ENCODE data around the gene SAMD3.
A peak's percentile ranks its signal among the peaks of the same experiment; 100 is the strongest.

Gene SAMD3

GRCh38 chr6:130127195-130127594 lies 95.6 kb downstream of the SAMD3 start:
- Histone ChIP-seq H3K79me2 (ENCODE audit: low read length) (no peaks in the 10 kb centered on the region), H3K4me3 (ENCODE audit: low read length) (no peak overlapping the region), H4K20me1 (ENCODE audit: insufficient read depth, low read length) (no peaks in the 10 kb centered on the region), H3K27me3 (ENCODE audit: low read depth, low read length) (no peaks in the 10 kb centered on the region), H3K4me1 (ENCODE audit: low read length) (no peaks in the 10 kb centered on the region), H3K27ac (ENCODE audit: low read length) (no peak overlapping the region), H3K9me3 (ENCODE audit: insufficient read depth, low read length) (no peaks in the 10 kb centered on the region), H3K9ac (ENCODE audit: low read length) (no peak overlapping the region), H3K36me3 (replicated peaks; ENCODE audit: low read depth, low read length) (no peaks in the 10 kb centered on the region), H2AFZ (ENCODE audit: low read depth, low read length) (no peak overlapping the region), H3K4me2 (ENCODE audit: low read length) (no peak overlapping the region)
- no peak for TF ChIP-seq EZH2phosphoT487 (IDR thresholded peaks at IDR 0.05; ENCODE audit: low read depth)
- TF ChIP-seq CTCF (IDR thresholded peaks at IDR 0.05; ENCODE audit: low read depth, low read length), result no peak

DNA sequence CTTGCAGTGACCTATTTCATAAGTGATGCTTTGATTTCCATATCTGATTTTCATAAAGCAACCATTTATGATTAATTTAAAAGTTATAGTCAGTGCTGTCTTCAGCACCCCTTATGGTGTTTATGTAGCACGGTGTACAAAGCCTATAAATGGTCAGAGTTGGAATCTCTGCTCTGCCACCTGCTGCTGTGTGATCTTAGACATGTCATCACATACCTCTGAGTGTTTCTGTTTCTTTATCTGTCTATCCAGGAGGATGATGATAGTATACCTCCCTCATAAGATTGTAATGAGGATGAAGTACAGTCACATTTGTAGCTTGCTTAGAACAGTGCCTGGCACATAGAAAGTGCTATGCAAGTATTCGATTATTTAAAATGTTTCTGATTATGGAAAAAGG lies 100.5 kb downstream of the SAMD3 start:
- H3K4me2 ChIP-seq (ENCODE audit: low read length), result no peak overlapping the region
- H2AFZ ChIP-seq (ENCODE audit: low read depth, low read length), result no peak overlapping the region
- no peaks in the 10 kb centered on the region for H4K20me1 ChIP-seq (ENCODE audit: insufficient read depth, low read length)
- H3K9ac ChIP-seq (ENCODE audit: low read length), result no peak overlapping the region
- no peaks in the 10 kb centered on the region for H3K27me3 ChIP-seq (ENCODE audit: low read depth, low read length)
- TF ChIP-seq EZH2phosphoT487 (IDR thresholded peaks at IDR 0.05; ENCODE audit: low read depth) (no peak), CTCF (IDR thresholded peaks at IDR 0.05; ENCODE audit: low read depth, low read length) (no peak)
- no peaks in the 10 kb centered on the region for H3K79me2 ChIP-seq (ENCODE audit: low read length)
- no peak overlapping the region for H3K27ac ChIP-seq (ENCODE audit: low read length)
- no peaks in the 10 kb centered on the region for H3K9me3 ChIP-seq (ENCODE audit: insufficient read depth, low read length)
- H3K4me1 ChIP-seq (ENCODE audit: low read length), result peaks cover 17% of the 10 kb centered on the region
- H3K36me3 ChIP-seq (replicated peaks; ENCODE audit: low read depth, low read length), result no peaks in the 10 kb centered on the region
- H3K4me3 ChIP-seq (ENCODE audit: low read length), result no peak overlapping the region

- no peak overlapping the region for H2AFZ ChIP-seq (ENCODE audit: low read depth, low read length)
- no peaks in the 10 kb centered on the region for H3K27me3 ChIP-seq (ENCODE audit: low read depth, low read length)
- no peak overlapping the region for H3K27ac ChIP-seq (ENCODE audit: low read length)
- no peak overlapping the region for H3K9ac ChIP-seq (ENCODE audit: low read length)
- peak overlapping the region; percentile 49 for H3K4me2 ChIP-seq (ENCODE audit: low read length)
- no peaks in the 10 kb centered on the region for H3K9me3 ChIP-seq (ENCODE audit: insufficient read depth, low read length)
- peaks cover 27% of the 10 kb centered on the region for H3K4me1 ChIP-seq (ENCODE audit: low read length)
- no peaks in the 10 kb centered on the region for H3K79me2 ChIP-seq (ENCODE audit: low read length)
- no peaks in the 10 kb centered on the region for H4K20me1 ChIP-seq (ENCODE audit: insufficient read depth, low read length)
- H3K36me3 ChIP-seq (replicated peaks; ENCODE audit: low read depth, low read length), result no peaks in the 10 kb centered on the region
- no peak overlapping the region for H3K4me3 ChIP-seq (ENCODE audit: low read length)
- TF ChIP-seq CTCF (IDR thresholded peaks at IDR 0.05; ENCODE audit: low read depth, low read length) (no peak), EZH2phosphoT487 (IDR thresholded peaks at IDR 0.05; ENCODE audit: low read depth) (no peak)
Observed at GRCh38 chr6:130120731-130121130, 102.0 kb downstream of the SAMD3 start.

DNA sequence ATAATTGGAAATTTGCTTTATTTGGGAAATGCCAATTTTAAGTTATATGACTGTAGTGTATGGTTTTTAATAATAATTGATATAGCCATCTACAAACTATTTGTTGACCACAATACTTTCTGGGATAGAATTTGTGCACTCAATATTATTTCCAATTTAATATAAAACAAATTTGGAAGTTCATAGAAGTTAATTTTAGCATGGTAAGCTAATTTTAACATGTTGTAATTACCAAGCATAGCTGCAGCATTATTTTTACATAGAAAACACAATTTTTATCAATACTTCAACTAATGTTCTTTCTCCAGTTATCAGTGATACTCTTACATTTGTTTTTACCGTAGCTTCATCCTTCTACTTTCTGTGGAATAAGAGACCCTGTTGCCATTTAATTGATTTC lies 103.5 kb downstream of the SAMD3 start:
- TF ChIP-seq EZH2phosphoT487 (IDR thresholded peaks at IDR 0.05; ENCODE audit: low read depth) (no peak), CTCF (IDR thresholded peaks at IDR 0.05; ENCODE audit: low read depth, low read length) (no peak)
- Histone ChIP-seq H3K9me3 (ENCODE audit: insufficient read depth, low read length) (no peaks in the 10 kb centered on the region), H3K36me3 (replicated peaks; ENCODE audit: low read depth, low read length) (no peaks in the 10 kb centered on the region), H4K20me1 (ENCODE audit: insufficient read depth, low read length) (no peaks in the 10 kb centered on the region), H3K27ac (ENCODE audit: low read length) (no peak overlapping the region), H3K9ac (ENCODE audit: low read length) (no peak overlapping the region), H3K27me3 (ENCODE audit: low read depth, low read length) (no peaks in the 10 kb centered on the region), H3K4me1 (ENCODE audit: low read length) (peaks cover 42% of the 10 kb centered on the region), H3K4me3 (ENCODE audit: low read length) (no peak overlapping the region), H2AFZ (ENCODE audit: low read depth, low read length) (no peak overlapping the region), H3K4me2 (ENCODE audit: low read length) (no peak overlapping the region), H3K79me2 (ENCODE audit: low read length) (no peaks in the 10 kb centered on the region)
